Measurements from ENCODE around the gene RTKN2. TPM values are rescaled to one million over a fixed set of nuclear protein-coding genes. Genes with fewer than 3 reads are reported as not detected.

The RTKN2 gene
- total RNA-seq, 2 donors from 2014 or later: 11.5 to 19.1 TPM

DNA sequence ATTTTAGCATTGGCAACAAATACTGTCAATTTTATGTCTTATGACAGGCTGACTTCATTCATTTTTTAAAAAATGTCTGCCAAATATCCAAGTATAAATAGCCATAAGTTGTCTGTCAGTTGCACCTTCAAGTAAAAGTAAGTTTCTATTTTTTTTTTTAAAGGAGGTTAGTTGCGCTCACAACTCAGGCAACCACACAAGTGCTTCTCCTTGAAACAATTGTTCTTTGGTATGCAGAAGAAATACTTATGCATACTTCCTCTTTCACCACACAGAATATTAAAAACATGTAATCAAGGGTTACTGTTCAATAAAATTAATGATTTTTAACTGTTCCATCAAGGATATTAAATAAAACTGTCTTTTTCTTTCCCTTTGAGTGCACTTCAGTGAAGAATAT, 97.9 kb downstream of the RTKN2 start:
- H3K4me3 Mint-ChIP-seq: no peak overlapping the region
- no peak for TF ChIP-seq CTCF (conservative IDR thresholded peaks at IDR 0.05)
- no peak for DNase-seq
- Histone ChIP-seq H3K27ac (ENCODE audit: low read depth, low read length) (no peak overlapping the region), H3K4me3 (ENCODE audit: low read length) (no peak overlapping the region), H3K9ac (ENCODE audit: extremely low read depth, low read length, poor library complexity, severe bottlenecking) (no peak overlapping the region), H3K36me3 (ENCODE audit: control insufficient read depth, insufficient read depth, low read length) (no peaks in the 10 kb centered on the region), H3K9me3 (ENCODE audit: control insufficient read depth, low read length) (peaks cover 7% of the 10 kb centered on the region), H3K27me3 (ENCODE audit: control insufficient read depth, insufficient read depth, low read length, poor library complexity, severe bottlenecking) (no peaks in the 10 kb centered on the region), H3K4me1 (ENCODE audit: control insufficient read depth, insufficient read depth, low read length) (no peaks in the 10 kb centered on the region)
- H3K36me3 Mint-ChIP-seq (ENCODE audit: low read depth): no peaks in the 10 kb centered on the region
- WGBS, 2 experiments (ENCODE audit: insufficient coverage in 1 of 2, insufficient read length in 1 of 2): 100% methylated on average over 1 of the region's 1 CpG; no CpG with 5 or more reads in 1 of the 2 experiments
- no peak overlapping the region for H3K27ac Mint-ChIP-seq
- no peaks in the 10 kb centered on the region for H3K27me3 Mint-ChIP-seq (ENCODE audit: insufficient read depth)
- H3K9me3 Mint-ChIP-seq: peaks cover 15% of the 10 kb centered on the region
- H3K4me1 Mint-ChIP-seq: no peaks in the 10 kb centered on the region

GRCh38 chr10:62166331-62167131, 102.1 kb downstream of the RTKN2 start:
- Mint-ChIP-seq H3K36me3 (ENCODE audit: low read depth) (no peaks in the 10 kb centered on the region), H3K9me3 (no peaks in the 10 kb centered on the region), H3K27ac (no peak overlapping the region), H3K4me3 (no peak overlapping the region), H3K27me3 (ENCODE audit: insufficient read depth) (no peaks in the 10 kb centered on the region), H3K4me1 (no peaks in the 10 kb centered on the region)
- Histone ChIP-seq H3K27ac (ENCODE audit: low read depth, low read length) (no peak overlapping the region), H3K9ac (ENCODE audit: extremely low read depth, low read length, poor library complexity, severe bottlenecking) (no peak overlapping the region), H3K9me3 (ENCODE audit: control insufficient read depth, low read length) (no peaks in the 10 kb centered on the region), H3K4me3 (ENCODE audit: low read length) (no peak overlapping the region), H3K36me3 (ENCODE audit: control insufficient read depth, insufficient read depth, low read length) (no peaks in the 10 kb centered on the region), H3K27me3 (ENCODE audit: control insufficient read depth, insufficient read depth, low read length, poor library complexity, severe bottlenecking) (no peaks in the 10 kb centered on the region), H3K4me1 (ENCODE audit: control insufficient read depth, insufficient read depth, low read length) (no peaks in the 10 kb centered on the region)
- DNase-seq: no peak
- WGBS, 2 experiments (ENCODE audit: insufficient coverage in 1 of 2, insufficient read length in 1 of 2): 86 to 92% methylated on average over 4 of the region's 4 CpGs
- no peak for TF ChIP-seq CTCF (conservative IDR thresholded peaks at IDR 0.05)

- Mint-ChIP-seq H3K36me3 (ENCODE audit: low read depth) (no peaks in the 10 kb centered on the region), H3K4me3 (no peak overlapping the region), H3K9me3 (no peaks in the 10 kb centered on the region), H3K4me1 (no peaks in the 10 kb centered on the region), H3K27me3 (ENCODE audit: insufficient read depth) (no peaks in the 10 kb centered on the region), H3K27ac (no peak overlapping the region)
- H3K4me1 ChIP-seq (ENCODE audit: control insufficient read depth, insufficient read depth, low read length): no peaks in the 10 kb centered on the region
- H3K36me3 ChIP-seq (ENCODE audit: control insufficient read depth, insufficient read depth, low read length): no peaks in the 10 kb centered on the region
- H3K4me3 ChIP-seq (ENCODE audit: low read length): no peak overlapping the region
- TF ChIP-seq CTCF (conservative IDR thresholded peaks at IDR 0.05): no peak
- no peak overlapping the region for H3K9ac ChIP-seq (ENCODE audit: extremely low read depth, low read length, poor library complexity, severe bottlenecking)
- no peaks in the 10 kb centered on the region for H3K9me3 ChIP-seq (ENCODE audit: control insufficient read depth, low read length)
- DNase-seq: no peak
- WGBS, 2 experiments (ENCODE audit: insufficient coverage in 1 of 2, insufficient read length in 1 of 2): 97 to 100% methylated on average over 1 to 4 of the region's 4 CpGs
- no peak overlapping the region for H3K27ac ChIP-seq (ENCODE audit: low read depth, low read length)
- no peaks in the 10 kb centered on the region for H3K27me3 ChIP-seq (ENCODE audit: control insufficient read depth, insufficient read depth, low read length, poor library complexity, severe bottlenecking)
These were observed 102.8 kb downstream of the RTKN2 start for GRCh38 chr10:62165803-62166202.
